22Rv1 (cell line): ENCODE results near the gene NRG3.

Experiments
- ZFX ChIP-seq: fragments of 450-650 bp; IDR thresholded peaks from 2 replicates; pipeline ENCODE4 v1.6.1; 2017; ENCODE audit warnings: antibody characterized with exemption, borderline replicate concordance
- TF ChIP-seq, protein P1 (sequence below): fragments of 450-650 bp; IDR thresholded peaks from 2 replicates; pipeline ENCODE4 v1.5.1; 2017; ENCODE audit warnings: mild to moderate bottlenecking

DNA sequence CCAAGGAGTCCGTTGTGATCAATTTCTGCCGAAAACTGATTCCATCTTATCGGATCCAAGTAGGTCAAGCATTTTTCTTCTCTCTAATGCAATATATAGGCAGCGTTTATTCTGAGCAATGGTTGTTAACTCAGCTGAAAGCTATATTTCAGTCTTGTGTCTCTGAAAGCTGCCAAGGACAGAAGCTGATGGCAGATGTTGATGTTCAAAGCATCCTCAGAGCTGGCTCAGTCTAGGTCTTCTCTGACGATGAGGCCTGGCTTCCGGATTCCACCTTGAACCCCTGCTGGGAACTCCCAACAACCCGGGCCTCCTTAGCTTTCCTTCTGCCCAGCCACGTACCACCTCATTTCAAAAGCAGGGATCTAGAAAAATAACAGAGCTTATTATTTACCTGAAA, 863.6 kb downstream of the NRG3 start:
- TF ChIP-seq, protein P1, sequence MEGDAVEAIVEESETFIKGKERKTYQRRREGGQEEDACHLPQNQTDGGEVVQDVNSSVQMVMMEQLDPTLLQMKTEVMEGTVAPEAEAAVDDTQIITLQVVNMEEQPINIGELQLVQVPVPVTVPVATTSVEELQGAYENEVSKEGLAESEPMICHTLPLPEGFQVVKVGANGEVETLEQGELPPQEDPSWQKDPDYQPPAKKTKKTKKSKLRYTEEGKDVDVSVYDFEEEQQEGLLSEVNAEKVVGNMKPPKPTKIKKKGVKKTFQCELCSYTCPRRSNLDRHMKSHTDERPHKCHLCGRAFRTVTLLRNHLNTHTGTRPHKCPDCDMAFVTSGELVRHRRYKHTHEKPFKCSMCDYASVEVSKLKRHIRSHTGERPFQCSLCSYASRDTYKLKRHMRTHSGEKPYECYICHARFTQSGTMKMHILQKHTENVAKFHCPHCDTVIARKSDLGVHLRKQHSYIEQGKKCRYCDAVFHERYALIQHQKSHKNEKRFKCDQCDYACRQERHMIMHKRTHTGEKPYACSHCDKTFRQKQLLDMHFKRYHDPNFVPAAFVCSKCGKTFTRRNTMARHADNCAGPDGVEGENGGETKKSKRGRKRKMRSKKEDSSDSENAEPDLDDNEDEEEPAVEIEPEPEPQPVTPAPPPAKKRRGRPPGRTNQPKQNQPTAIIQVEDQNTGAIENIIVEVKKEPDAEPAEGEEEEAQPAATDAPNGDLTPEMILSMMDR: no peak
- TF ChIP-seq ZFX: no peak
